Measurements from ENCODE around the gene CDH23.

- TF ChIP-seq EZH2phosphoT487 (IDR thresholded peaks at IDR 0.05; ENCODE audit: low read depth, severe bottlenecking, unreplicated experiment): no peak
- TF ChIP-seq, protein P1, sequence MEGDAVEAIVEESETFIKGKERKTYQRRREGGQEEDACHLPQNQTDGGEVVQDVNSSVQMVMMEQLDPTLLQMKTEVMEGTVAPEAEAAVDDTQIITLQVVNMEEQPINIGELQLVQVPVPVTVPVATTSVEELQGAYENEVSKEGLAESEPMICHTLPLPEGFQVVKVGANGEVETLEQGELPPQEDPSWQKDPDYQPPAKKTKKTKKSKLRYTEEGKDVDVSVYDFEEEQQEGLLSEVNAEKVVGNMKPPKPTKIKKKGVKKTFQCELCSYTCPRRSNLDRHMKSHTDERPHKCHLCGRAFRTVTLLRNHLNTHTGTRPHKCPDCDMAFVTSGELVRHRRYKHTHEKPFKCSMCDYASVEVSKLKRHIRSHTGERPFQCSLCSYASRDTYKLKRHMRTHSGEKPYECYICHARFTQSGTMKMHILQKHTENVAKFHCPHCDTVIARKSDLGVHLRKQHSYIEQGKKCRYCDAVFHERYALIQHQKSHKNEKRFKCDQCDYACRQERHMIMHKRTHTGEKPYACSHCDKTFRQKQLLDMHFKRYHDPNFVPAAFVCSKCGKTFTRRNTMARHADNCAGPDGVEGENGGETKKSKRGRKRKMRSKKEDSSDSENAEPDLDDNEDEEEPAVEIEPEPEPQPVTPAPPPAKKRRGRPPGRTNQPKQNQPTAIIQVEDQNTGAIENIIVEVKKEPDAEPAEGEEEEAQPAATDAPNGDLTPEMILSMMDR (IDR thresholded peaks at IDR 0.05; ENCODE audit: poor library complexity): no peak
These were observed 364.4 kb downstream of the CDH23 start for GRCh38 chr10:71761105-71761511.
